Right lobe of liver (tissue), 6 donors: Measurements from ENCODE around the gene C4BPA. TPM values are rescaled to one million over a fixed set of nuclear protein-coding genes. Genes with fewer than 3 reads are reported as not detected.
A peak's percentile ranks its signal among the peaks of the same experiment; 100 is the strongest.

Experiments used
- ATAC-seq, 4 donors: fragments of 200-7000 bp; cut with Tn5 transposase; one replicate each; pipeline ENCODE4 v1.9.1; 2020; ENCODE audit warnings: mild to moderate bottlenecking in 4 of 4, moderate library complexity in 4 of 4
- DNase-seq, 3 donors: peaks; one replicate each; pipeline ENCODE4 v3.0.0-alpha.2; 2020
- H3K27ac ChIP-seq, 3 donors: fragments of 200-600 bp; one replicate each; pipeline ENCODE4 v1.8.0; 2022
- H3K27me3 ChIP-seq, 2 donors: fragments of 200-600 bp; one replicate each; pipeline ENCODE4 v1.8.0; 2022
- H3K36me3 ChIP-seq, 4 donors: fragments of 200-600 bp; sonication (generic) in 1 of 4; one replicate each; pipeline versions ENCODE4 v1.5.1 to v1.8.0; 2017 to 2022; ENCODE audit warnings: control low read depth in 1 of 4
- H3K4me1 ChIP-seq, 4 donors: fragments of 200-600 bp; sonication (generic) in 1 of 4; one replicate each; pipeline versions ENCODE4 v1.5.1 to v1.8.0; 2017 to 2022; ENCODE audit warnings: control low read depth in 1 of 4
- H3K4me3 ChIP-seq, 3 donors: fragments of 200-600 bp; one replicate each; pipeline ENCODE4 v1.8.0; 2022
- H3K9me3 ChIP-seq, 4 donors: fragments of 200-600 bp; sonication (generic) in 1 of 4; one replicate each; pipeline versions ENCODE4 v1.5.1 to v1.8.0; 2017 to 2022; ENCODE audit warnings: control low read depth in 1 of 4
- POLR2A ChIP-seq: fragments of 450-650 bp; IDR thresholded peaks from one replicate; pipeline ENCODE4 v1.6.1; 2017; ENCODE audit warnings: antibody characterized with exemption, mild to moderate bottlenecking
- WGBS: methylation state at CpG from one replicate; pipeline ENCODE4 v1.1.6; 2018; ENCODE audit warnings: low coverage, low lambda C conversion rate; ENCODE audit not compliant: insufficient coverage; ENCODE audit errors: missing lambda C conversion rate; 5-methylcytosine and 5-hydroxymethylcytosine counted together
- intact Hi-C, 2 donors: fragments of 100-400 bp; cut with DNase I; formaldehyde crosslinking; loops; one replicate each; pipeline versions ENCODE4 v1.11.2 to v1.14.1; 2022
- total RNA-seq, 6 experiments: library from RNA; depleted of rRNA in 2 of 6; stranded (reverse); fragments of >200 nt in 2 of 6; fragmentation: NEBNext Ultra II Directional in 3 of 6; extraction: Animal tissue kit (Norgen Biotek cat#: 25700) in 3 of 6; gene quantifications; one replicate each; pipeline versions ENCODE4 v1.1.0 to v1.2.4, GENCODE V29; 2016 to 2023
- TF ChIP-seq, protein P1 (sequence below), 4 donors: fragments of 200-600 bp in 3 of 4; fragments of 450-650 bp in 1 of 4; IDR thresholded peaks; one replicate each; pipeline versions ENCODE4 v1.5.1 to v1.8.0; 2016 to 2022; ENCODE audit warnings: antibody characterized with exemption in 4 of 4, mild to moderate bottlenecking in 2 of 4
- donor health status: DM: no; HTN: yes; CAD: no.
- donor health status: DM: no; HTN: no; CAD: no.
- donor health status: DM: no; HTN: no; CAD: no.
- donor health status: DM: no; HTN: yes; CAD: no.
- donor health status: DM: no; HTN: yes; CAD: no.

C4BPA gene
- total RNA-seq, 6 experiments from 2014 or later: 746 to 1,325 (median 959) TPM

DNA sequence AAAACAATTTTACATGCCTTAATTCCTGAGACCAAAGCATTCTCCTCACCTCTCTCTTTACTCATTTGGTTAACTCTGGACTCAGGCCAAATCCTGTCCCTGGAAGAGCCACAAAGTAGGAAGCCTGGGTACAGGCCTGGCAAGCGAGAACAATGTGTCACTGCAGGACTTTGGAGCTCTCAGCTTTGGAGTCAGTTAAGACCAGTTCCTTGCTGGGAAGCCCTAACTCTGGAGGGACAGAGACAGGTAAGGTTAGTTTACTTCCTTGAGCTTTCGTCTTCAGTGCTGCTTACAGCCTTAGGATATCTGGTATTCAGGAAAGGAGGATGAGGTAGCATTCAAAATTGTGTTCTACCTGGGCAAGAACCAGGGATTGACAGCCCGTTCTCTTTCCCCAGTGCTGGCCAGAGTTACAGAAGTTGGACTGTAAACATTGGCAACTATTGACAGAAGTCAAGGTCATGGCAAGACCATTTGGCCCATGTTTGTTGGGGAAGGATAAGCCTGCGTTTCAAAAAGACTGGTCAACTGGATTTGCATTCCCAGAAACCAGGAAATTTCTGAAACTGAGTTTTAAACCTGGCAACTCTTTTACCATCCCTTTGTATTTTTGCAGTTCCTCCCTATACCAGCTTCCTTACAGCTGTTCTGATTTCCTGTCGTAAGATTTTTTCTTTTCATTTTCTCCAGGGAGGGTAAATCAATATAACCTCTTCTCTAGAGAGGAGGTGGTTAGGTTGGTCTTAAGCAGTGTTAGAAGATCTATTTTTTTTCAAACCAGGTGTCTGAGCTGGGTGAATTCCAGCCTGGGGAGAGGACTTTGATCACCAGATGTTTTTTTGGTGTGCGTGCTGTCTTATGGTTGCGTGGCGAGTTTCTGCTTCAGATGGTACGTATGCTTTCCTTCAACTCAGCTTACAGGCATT lies 15.1 kb upstream of the C4BPA start, which contains the start of gene C4BPB:
Gene C4BPB (plus strand): TSS at position 160 of the 926 bp plus-strand sequence. CDS start 672 bp downstream, at position 832.
- peak within 1 kb of the TSS; percentile 80 to 95 (median 88) for H3K27ac ChIP-seq
- peak; percentile 43 for TF ChIP-seq POLR2A
- TF ChIP-seq, protein P1, sequence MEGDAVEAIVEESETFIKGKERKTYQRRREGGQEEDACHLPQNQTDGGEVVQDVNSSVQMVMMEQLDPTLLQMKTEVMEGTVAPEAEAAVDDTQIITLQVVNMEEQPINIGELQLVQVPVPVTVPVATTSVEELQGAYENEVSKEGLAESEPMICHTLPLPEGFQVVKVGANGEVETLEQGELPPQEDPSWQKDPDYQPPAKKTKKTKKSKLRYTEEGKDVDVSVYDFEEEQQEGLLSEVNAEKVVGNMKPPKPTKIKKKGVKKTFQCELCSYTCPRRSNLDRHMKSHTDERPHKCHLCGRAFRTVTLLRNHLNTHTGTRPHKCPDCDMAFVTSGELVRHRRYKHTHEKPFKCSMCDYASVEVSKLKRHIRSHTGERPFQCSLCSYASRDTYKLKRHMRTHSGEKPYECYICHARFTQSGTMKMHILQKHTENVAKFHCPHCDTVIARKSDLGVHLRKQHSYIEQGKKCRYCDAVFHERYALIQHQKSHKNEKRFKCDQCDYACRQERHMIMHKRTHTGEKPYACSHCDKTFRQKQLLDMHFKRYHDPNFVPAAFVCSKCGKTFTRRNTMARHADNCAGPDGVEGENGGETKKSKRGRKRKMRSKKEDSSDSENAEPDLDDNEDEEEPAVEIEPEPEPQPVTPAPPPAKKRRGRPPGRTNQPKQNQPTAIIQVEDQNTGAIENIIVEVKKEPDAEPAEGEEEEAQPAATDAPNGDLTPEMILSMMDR (IDR thresholded peaks at IDR 0.05): no peak
- H3K27me3 ChIP-seq: no peaks in the 10 kb centered on the region
- intact Hi-C loops: no loop called here
- DNase-seq: peak; percentile 50 to 85 (median 72)
- H3K4me1 ChIP-seq: peaks cover 0 to 49% (median 19%) of the 10 kb centered on the region in 4 donors
- peak; percentile 78 to 89 (median 84) for ATAC-seq
- 18% methylated on average over 9 of the region's 9 CpGs for WGBS
- no peaks in the 10 kb centered on the region for H3K9me3 ChIP-seq
- H3K4me3 ChIP-seq: peak within 1 kb of the TSS; percentile 39 to 60 (median 58)
- peaks cover 0 to 21% (median 7%) of the 10 kb centered on the region in 4 donors for H3K36me3 ChIP-seq

DNA sequence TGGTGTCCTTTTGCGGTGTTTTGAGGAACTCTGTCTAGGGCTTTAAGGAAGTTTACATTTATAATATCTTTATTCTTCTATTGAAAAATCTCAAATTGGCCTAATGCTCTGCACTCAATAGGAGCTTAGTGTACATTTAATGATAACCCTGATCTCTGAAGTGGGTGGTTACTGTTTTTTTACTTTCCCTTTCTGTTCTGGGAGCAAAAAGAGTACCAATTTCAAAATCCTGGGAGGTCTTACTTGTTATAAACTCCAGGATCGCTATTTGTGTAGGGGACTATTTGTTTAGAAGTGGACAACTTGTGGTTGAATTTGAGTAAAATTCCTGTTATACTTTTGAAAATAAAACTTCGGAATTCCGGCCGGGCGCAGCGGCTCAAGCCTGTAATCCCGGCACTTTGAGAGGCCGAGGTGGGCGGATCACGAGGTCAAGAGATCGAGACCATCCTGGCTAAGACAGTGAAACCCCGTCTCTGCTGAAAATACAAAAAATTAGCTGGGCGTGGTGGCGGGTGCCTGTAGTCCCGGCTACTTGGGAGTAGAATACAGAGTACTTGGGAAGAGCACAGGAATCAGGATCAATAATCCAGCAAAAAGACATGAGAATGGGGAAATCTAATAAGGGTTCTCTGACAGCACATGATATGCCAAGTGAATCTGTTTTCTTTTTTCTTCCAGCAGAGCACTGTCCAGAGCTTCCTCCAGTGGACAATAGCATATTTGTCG lies 14.2 kb upstream of the C4BPA start:
- 43% methylated on average over 14 of the region's 17 CpGs for WGBS
- intact Hi-C loops: no loop called here
- peak; percentile 12 to 32 (median 22) for ATAC-seq

DNA sequence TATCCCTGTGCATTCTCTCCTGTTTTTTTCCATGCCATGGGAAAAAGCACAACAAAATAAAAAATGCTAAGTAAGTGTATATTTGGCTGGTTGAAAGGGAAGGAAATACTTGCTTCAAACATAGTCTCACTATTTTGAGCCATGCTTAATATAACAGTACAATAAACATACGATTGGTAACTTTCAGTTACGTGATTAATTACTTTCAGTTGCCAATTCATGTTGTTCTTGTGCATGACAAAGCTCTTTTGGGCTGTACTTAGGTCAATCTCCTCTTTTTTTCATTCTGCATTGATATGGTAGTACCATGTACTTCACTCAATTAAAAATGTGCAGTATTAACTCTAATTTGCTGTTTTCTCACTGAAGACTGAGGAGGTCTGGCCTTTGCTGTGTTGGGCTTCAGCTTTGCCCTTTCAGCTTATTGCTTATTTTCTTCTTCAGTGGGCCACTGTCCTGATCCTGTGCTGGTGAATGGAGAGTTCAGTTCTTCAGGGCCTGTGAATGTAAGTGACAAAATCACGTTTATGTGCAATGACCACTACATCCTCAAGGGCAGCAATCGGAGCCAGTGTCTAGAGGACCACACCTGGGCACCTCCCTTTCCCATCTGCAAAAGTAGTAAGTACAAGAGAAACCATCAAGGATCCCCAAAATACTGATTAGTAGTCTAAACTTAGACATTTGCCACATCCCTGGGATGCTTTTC lies 12.7 kb upstream of the C4BPA start:
- H3K9me3 ChIP-seq: no peaks in the 10 kb centered on the region
- H3K4me1 ChIP-seq: peaks cover 0 to 43% (median 14%) of the 10 kb centered on the region in 4 donors
- no peaks in the 10 kb centered on the region for H3K27me3 ChIP-seq
- ATAC-seq (peak in 3 of 4 donors; percentile 3 to 23 (median 10)), DNase-seq (no peak)
- peak; percentile 11 for TF ChIP-seq POLR2A
- TF ChIP-seq, protein P1 (IDR thresholded peaks at IDR 0.05): peak in 1 of 4 donors; percentile 10
- peaks cover 0 to 41% (median 15%) of the 10 kb centered on the region in 4 donors for H3K36me3 ChIP-seq
- H3K27ac ChIP-seq: peak overlapping the region; percentile 80 to 95 (median 88)
- 24% methylated on average over 4 of the region's 4 CpGs for WGBS
- intact Hi-C loops: no loop called here
- H3K4me3 ChIP-seq: peak overlapping the region; percentile 39 to 60 (median 58)

More for the DNA sequence above, 14.2 kb upstream of the C4BPA start:
- Histone ChIP-seq H3K4me1 (peaks cover 0 to 48% (median 19%) of the 10 kb centered on the region in 4 donors), H3K27ac (peak overlapping the region; percentile 80 to 95 (median 88)), H3K36me3 (peaks cover 0 to 29% (median 10%) of the 10 kb centered on the region in 4 donors), H3K27me3 (no peaks in the 10 kb centered on the region), H3K9me3 (no peaks in the 10 kb centered on the region), H3K4me3 (peak overlapping the region; percentile 39 to 60 (median 58))
- no peak for DNase-seq
- TF ChIP-seq POLR2A: no peak
- TF ChIP-seq, protein P1 (IDR thresholded peaks at IDR 0.05): no peak

DNA sequence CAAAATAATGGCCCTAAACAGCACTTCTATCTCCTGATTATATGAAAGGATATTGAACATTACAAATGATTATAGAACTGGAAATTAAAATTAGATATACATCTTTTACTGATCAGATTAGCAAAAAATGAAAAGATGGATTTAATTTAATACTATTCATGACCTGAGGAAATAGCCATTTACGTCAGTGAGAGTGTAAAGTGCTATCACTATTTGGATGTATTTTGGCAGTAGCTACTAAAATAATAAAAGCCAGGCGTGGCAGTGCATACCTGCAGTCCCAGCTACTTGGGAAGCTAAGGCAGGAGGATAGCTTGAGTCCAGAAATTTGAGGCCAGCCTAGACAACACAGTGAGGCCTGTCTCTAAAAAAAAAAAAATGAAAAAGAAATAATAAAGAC lies 10.1 kb upstream of the C4BPA start:
- Histone ChIP-seq H3K27ac (no peak overlapping the region), H3K4me3 (no peak overlapping the region), H3K9me3 (no peaks in the 10 kb centered on the region), H3K36me3 (peaks cover 0 to 65% (median 24%) of the 10 kb centered on the region in 4 donors), H3K4me1 (peaks cover 0 to 24% (median 4%) of the 10 kb centered on the region in 4 donors), H3K27me3 (no peaks in the 10 kb centered on the region)
- DNase-seq: no peak
- WGBS: 48% methylated on average over 2 of the region's 2 CpGs
- no peak for ATAC-seq
- TF ChIP-seq, protein P1 (IDR thresholded peaks at IDR 0.05): no peak
- TF ChIP-seq POLR2A: no peak
- intact Hi-C loops: no loop called here
